H1 (cell line): ENCODE data around the gene HMGCS2. TPM values are rescaled to one million over a fixed set of nuclear protein-coding genes. Genes with fewer than 3 reads are reported as not detected.
A peak's percentile ranks its signal among the peaks of the same experiment; 100 is the strongest.

Experiments
- CTCF ChIA-PET: fragments of 300-600 bp; sonication (Branson Sonifier 250); formaldehyde crosslinking; loops from one replicate; lab custom pipeline; 2021; ENCODE audit not compliant: partially characterized antibody; lab: Charles Lee
- POLR2A ChIA-PET: fragments of 300-600 bp; sonication (Branson Sonifier 250); formaldehyde crosslinking; loops from one replicate; lab custom pipeline; 2021; ENCODE audit warnings: inconsistent platforms; ENCODE audit not compliant: partially characterized antibody; lab: Charles Lee
- DNase-seq, 2 experiments: peaks; one replicate each; pipeline versions ENCODE4 v3.0.0 to v3.0.0-alpha.2; 2010 to 2022; ENCODE audit warnings: low spot score in 2 of 2, low read depth in 1 of 2, mixed read lengths in 1 of 2
- FAIRE-seq: peaks from 2 replicates; lab custom pipeline; 2011; peaks lifted over from hg19 to GRCh38; lab: Jason Lieb, UNC
- H2AFZ ChIP-seq: 2 replicates; pipeline ENCODE4 v1.8.1; 2012; ENCODE audit warnings: low read length, inconsistent platforms
- H2AK5ac ChIP-seq: 2 replicates; pipeline ENCODE4 v1.6.1; 2013; ENCODE audit warnings: low read depth, low read length
- H2BK120ac ChIP-seq: replicated peaks from 2 replicates; pipeline ENCODE3; 2013; ENCODE audit warnings: low read depth, low read length, inconsistent platforms
- H2BK12ac ChIP-seq: 2 replicates; pipeline ENCODE4 v1.6.1; 2013; ENCODE audit warnings: low read depth, low read length
- H2BK15ac ChIP-seq: 2 replicates; pipeline ENCODE4 v1.6.1; 2013; ENCODE audit warnings: low read length
- H2BK20ac ChIP-seq: 2 replicates; pipeline ENCODE4 v1.6.1; 2013; ENCODE audit warnings: low read length
- H2BK5ac ChIP-seq: 2 replicates; pipeline ENCODE4 v1.6.1; 2013; ENCODE audit warnings: low read depth, low read length
- H3K14ac ChIP-seq: 2 replicates; pipeline ENCODE4 v1.6.1; 2013; ENCODE audit warnings: inconsistent platforms; ENCODE audit not compliant: insufficient read length
- H3K18ac ChIP-seq: 2 replicates; pipeline ENCODE4 v1.6.1; 2013; ENCODE audit warnings: low read length; ENCODE audit errors: extremely low read depth
- H3K23ac ChIP-seq: 2 replicates; pipeline ENCODE4 v1.6.1; 2013; ENCODE audit warnings: inconsistent platforms; ENCODE audit not compliant: insufficient read length
- H3K23me2 ChIP-seq: 2 replicates; pipeline ENCODE4 v1.6.1; 2013; ENCODE audit warnings: low read depth, low read length
- H3K27ac ChIP-seq: 2 replicates; pipeline ENCODE4 v1.6.1; 2011; ENCODE audit warnings: low read depth, low read length, inconsistent platforms
- H3K27me3 ChIP-seq, 4 experiments: replicated peaks in 1 of 4; 1 replicate in 1 of 4; 2 replicates in 3 of 4; pipeline versions ENCODE4 v1.6.1 to v1.8.1; 2011 to 2013; ENCODE audit warnings: low read length in 3 of 4, mild to moderate bottlenecking in 3 of 4, inconsistent platforms in 2 of 4, mixed read lengths in 2 of 4, moderate library complexity in 1 of 4; ENCODE audit not compliant: control insufficient read depth in 3 of 4, insufficient read depth in 3 of 4; ENCODE audit errors: extremely low read depth in 1 of 4
- H3K36me3 ChIP-seq, 4 experiments: 2 replicates each; pipeline versions ENCODE4 v1.6.1 to v1.8.1; 2011 to 2013; ENCODE audit warnings: mild to moderate bottlenecking in 4 of 4, low read length in 3 of 4, moderate library complexity in 2 of 4, control low read depth in 1 of 4, inconsistent platforms in 1 of 4; ENCODE audit not compliant: insufficient read depth in 4 of 4, control insufficient read depth in 2 of 4
- H3K4ac ChIP-seq: replicated peaks from 2 replicates; pipeline ENCODE3; 2013; ENCODE audit warnings: low read length, low read depth, mixed read lengths, inconsistent platforms; ENCODE audit not compliant: insufficient read length
- H3K4me1 ChIP-seq, 4 experiments: replicated peaks in 1 of 4; 1 replicate in 1 of 4; 2 replicates in 3 of 4; pipeline versions ENCODE4 v1.6.1 to v1.8.1; 2011 to 2013; ENCODE audit warnings: low read length in 3 of 4, inconsistent platforms in 2 of 4, mixed read lengths in 1 of 4; ENCODE audit not compliant: insufficient read depth in 4 of 4, control insufficient read depth in 3 of 4
- H3K4me2 ChIP-seq, 2 experiments: 2 replicates each; pipeline versions ENCODE4 v1.6.1 to v1.8.1; 2011 to 2013; ENCODE audit warnings: low read depth in 2 of 2, low read length in 2 of 2, control low read depth in 1 of 2, inconsistent platforms in 1 of 2, mild to moderate bottlenecking in 1 of 2; ENCODE audit not compliant: insufficient read depth in 1 of 2
- H3K4me3 ChIP-seq, 4 experiments: fragments of 200-600, 300-600 bp in 1 of 4; sonication (generic), shearing (Covaris generic), sonication (Bioruptor Twin) in 1 of 4; 2 replicates each; pipeline versions ENCODE4 v1.5.1 to v1.8.1; 2011 to 2016; ENCODE audit warnings: low read length in 4 of 4, low read depth in 3 of 4, control low read depth in 2 of 4, inconsistent platforms in 2 of 4, mild to moderate bottlenecking in 2 of 4, mixed read lengths in 1 of 4, moderate library complexity in 1 of 4; ENCODE audit not compliant: insufficient read depth in 2 of 4; ENCODE audit errors: extremely low read depth in 1 of 4
- H3K56ac ChIP-seq: replicated peaks from 2 replicates; pipeline ENCODE3; 2013; ENCODE audit warnings: low read depth, mild to moderate bottlenecking, mixed read lengths, low read length, inconsistent platforms; ENCODE audit not compliant: insufficient read length
- H3K79me1 ChIP-seq: 2 replicates; pipeline ENCODE4 v1.6.1; 2013; ENCODE audit warnings: low read depth, low read length, control low read depth
- H3K79me2 ChIP-seq, 2 experiments: 2 replicates each; pipeline versions ENCODE4 v1.6.1 to v1.8.1; 2012 to 2013; ENCODE audit warnings: low read length in 2 of 2, mild to moderate bottlenecking in 2 of 2, inconsistent platforms in 1 of 2; ENCODE audit not compliant: insufficient read depth in 2 of 2, control insufficient read depth in 1 of 2
- H3K9ac ChIP-seq, 4 experiments: replicated peaks in 1 of 4; 1 replicate in 1 of 4; 2 replicates in 3 of 4; pipeline versions ENCODE4 v1.6.1 to v1.8.1; 2011 to 2013; ENCODE audit warnings: low read depth in 3 of 4, low read length in 3 of 4, control low read depth in 2 of 4, mild to moderate bottlenecking in 2 of 4, moderate library complexity in 2 of 4, inconsistent platforms in 1 of 4; ENCODE audit errors: extremely low read depth in 1 of 4
- H3K9me3 ChIP-seq, 2 experiments: 2 replicates each; pipeline versions ENCODE4 v1.6.1 to v1.8.1; 2012 to 2013; ENCODE audit warnings: mild to moderate bottlenecking in 2 of 2, moderate library complexity in 2 of 2, control low read depth in 1 of 2, inconsistent platforms in 1 of 2, low read depth in 1 of 2, low read length in 1 of 2, mixed read lengths in 1 of 2; ENCODE audit not compliant: insufficient read depth in 2 of 2
- H4K20me1 ChIP-seq, 2 experiments: replicated peaks in 1 of 2; 2 replicates each; pipeline versions ENCODE3 to v1.8.1; 2011 to 2013; ENCODE audit warnings: inconsistent platforms in 2 of 2, low read length in 2 of 2, mild to moderate bottlenecking in 1 of 2; ENCODE audit not compliant: insufficient read depth in 2 of 2, control insufficient read depth in 1 of 2
- H4K5ac ChIP-seq: 2 replicates; pipeline ENCODE4 v1.6.1; 2013; ENCODE audit warnings: low read length, low read depth, mixed read lengths, inconsistent platforms; ENCODE audit not compliant: insufficient read length
- H4K8ac ChIP-seq: 2 replicates; pipeline ENCODE4 v1.8.0; 2013; ENCODE audit warnings: mild to moderate bottlenecking, moderate library complexity, low read length, inconsistent platforms; ENCODE audit not compliant: insufficient read depth; ENCODE audit errors: extremely low read depth
- H4K91ac ChIP-seq: replicated peaks from 2 replicates; pipeline ENCODE3; 2013; ENCODE audit warnings: low read length, mixed read lengths, inconsistent platforms; ENCODE audit not compliant: insufficient read length
- KDM1A ChIP-seq: fragments of 200-600, 300-600 bp; sonication (generic); IDR thresholded peaks from 2 replicates; pipeline ENCODE4 v1.7.1; 2016; ENCODE audit warnings: mild to moderate bottlenecking, low read length, borderline replicate concordance
- polyA plus RNA-seq, 7 experiments: library from polyadenylated mRNA; depleted of rRNA in 3 of 7; stranded (reverse) in 5 of 7; unstranded in 2 of 7; fragments of >200 nt in 5 of 7; fragments of 200-250 nt in 2 of 7; gene quantifications; 1 replicate in 5 of 7; 2 replicates in 1 of 7; 4 replicates in 1 of 7; pipeline versions ENCODE4 v1.2.1 to v1.2.3, GENCODE V29; 2011 to 2013; ENCODE audit warnings: missing spikeins in 2 of 7, mixed read lengths in 2 of 7
- total RNA-seq: library from RNA; stranded (reverse); fragmentation: NEBNext Ultra II Directional; extraction: Animal tissue kit (Norgen Biotek cat#: 25700); gene quantifications from 2 replicates; pipeline ENCODE4 v1.2.1, GENCODE V29; 2021

The HMGCS2 gene
- total and polyA plus RNA-seq, 2 of the 8 experiments (the other 6 are each of a cell fraction or from before 2014, with no cell fraction given): not detected

- Histone ChIP-seq H2BK5ac (no peak overlapping the region), H3K23ac (no peak overlapping the region), H4K8ac (no peak overlapping the region), H3K56ac (no peak overlapping the region), H3K9me3 (no peaks in the 10 kb centered on the region), H3K14ac (no peak overlapping the region), H2BK12ac (no peak overlapping the region), H2AK5ac (no peak overlapping the region), H3K36me3 (peaks cover 11 to 66% (median 31%) of the 10 kb centered on the region in 4 experiments), H3K4me2 (peak overlapping the region in 1 of 2 experiments; percentile 4; a peak in 1 of 4 replicates), H2AFZ (no peak overlapping the region), H3K4me1 (peaks cover 15 to 27% (median 20%) of the 10 kb centered on the region in 4 experiments), H3K79me2 (peaks cover 71 to 100% of the 10 kb centered on the region in 2 experiments), H3K27ac (no peak overlapping the region), H3K9ac (no peak overlapping the region), H3K18ac (no peak overlapping the region), H3K79me1 (peaks cover 41% of the 10 kb centered on the region), H4K5ac (no peak overlapping the region), H4K20me1 (peaks cover 56 to 60% of the 10 kb centered on the region in 2 experiments), H3K4me3 (no peak overlapping the region), H4K91ac (no peak overlapping the region), H3K4ac (no peak overlapping the region), H2BK120ac (no peak overlapping the region), H2BK15ac (no peak overlapping the region), H3K23me2 (peaks cover 7% of the 10 kb centered on the region), H3K27me3 (no peaks in the 10 kb centered on the region), H2BK20ac (no peak overlapping the region)
- DNase-seq (no peak), FAIRE-seq (no peak)
- CTCF ChIA-PET: interaction anchor here (0.9 kb wide), 2 partner anchors 12 to 23 kb away, joined by 4 to 5 read pairs; no protein-coding TSS in a partner anchor
- POLR2A ChIA-PET: interaction anchor here (0.7 to 8.9 kb wide), 6 partner anchors 10 to 107 kb away, joined by 3 to 425 read pairs (median 3); no protein-coding TSS in a partner anchor
- no peak for TF ChIP-seq KDM1A
Observed at GRCh38 chr1:119718409-119718808, 50.3 kb downstream of the HMGCS2 start.
